HEK293 (cell line): ENCODE data around the gene MTMR10.

Experiments used
- CTCF ChIP-seq: fragments of 450-650 bp; formaldehyde crosslinking; IDR thresholded peaks from 2 replicates; pipeline ENCODE4 v1.5.1; 2016; ENCODE audit warnings: missing biosample characterization, missing genetic modification characterization
- GLI2 ChIP-seq: fragments of 450-650 bp; formaldehyde crosslinking; IDR thresholded peaks from 2 replicates; pipeline ENCODE4; 2017; ENCODE audit warnings: missing biosample characterization, missing genetic modification characterization, low read depth, borderline replicate concordance
- MEIS1 ChIP-seq: sonication (generic); formaldehyde crosslinking; IDR thresholded peaks from 2 replicates; pipeline ENCODE4 v1.8.1; 2022; ENCODE audit warnings: missing genetic modification reagents, mild to moderate bottlenecking, borderline replicate concordance
- PBX3 ChIP-seq: sonication (generic); formaldehyde crosslinking; IDR thresholded peaks from 2 replicates; pipeline ENCODE4 v1.8.1; 2022; ENCODE audit warnings: mild to moderate bottlenecking, moderate library complexity, missing genetic modification reagents
- SCRT2 ChIP-seq: fragments of 450-650 bp; formaldehyde crosslinking; IDR thresholded peaks from 2 replicates; pipeline ENCODE4 v1.5.1; 2016; ENCODE audit warnings: missing biosample characterization, missing genetic modification characterization
- TCF7L2 ChIP-seq: IDR thresholded peaks from 2 replicates; pipeline ENCODE4 v1.6.1; 2011; ENCODE audit warnings: low read depth, mild to moderate bottlenecking, inconsistent platforms, low read length, moderate library complexity, borderline replicate concordance
- TRIM28 ChIP-seq: IDR thresholded peaks from 2 replicates; pipeline ENCODE4 v1.6.1; 2011; ENCODE audit warnings: low read length, control low read depth, borderline replicate concordance
- ZBTB10 ChIP-seq: fragments of 450-650 bp; formaldehyde crosslinking; IDR thresholded peaks from 2 replicates; pipeline ENCODE4 v1.5.1; 2016; ENCODE audit warnings: missing biosample characterization, missing genetic modification characterization
- ZBTB44 ChIP-seq: fragments of 450-650 bp; IDR thresholded peaks from 2 replicates; pipeline ENCODE4 v1.5.1; 2018; ENCODE audit warnings: missing biosample characterization, mild to moderate bottlenecking, missing genetic modification characterization
- ZBTB8A ChIP-seq: fragments of 450-650 bp; formaldehyde crosslinking; IDR thresholded peaks from 2 replicates; pipeline ENCODE4 v1.5.1; 2016; ENCODE audit warnings: missing biosample characterization, missing genetic modification characterization
- ZNF133 ChIP-seq: fragments of 450-650 bp; formaldehyde crosslinking; IDR thresholded peaks from 2 replicates; pipeline ENCODE4 v1.5.1; 2016; ENCODE audit warnings: missing biosample characterization, missing genetic modification characterization
- ZNF660 ChIP-seq: fragments of 450-650 bp; IDR thresholded peaks from 2 replicates; pipeline ENCODE4 v1.5.1; 2018; ENCODE audit warnings: missing biosample characterization, mild to moderate bottlenecking, missing genetic modification characterization
- ZNF768 ChIP-seq: fragments of 450-650 bp; formaldehyde crosslinking; IDR thresholded peaks from 2 replicates; pipeline ENCODE4 v1.5.1; 2018; ENCODE audit warnings: missing biosample characterization, mild to moderate bottlenecking, missing genetic modification characterization
- ZSCAN30 ChIP-seq: fragments of 450-650 bp; IDR thresholded peaks from 2 replicates; pipeline ENCODE4 v1.5.1; 2018; ENCODE audit warnings: missing biosample characterization, mild to moderate bottlenecking, missing genetic modification characterization, moderate library complexity

GRCh38 chr15:31031471-31032067, 40.1 kb upstream of the MTMR10 start:
- TF ChIP-seq GLI2 (tag by site-specific recombination): no peak
- TF ChIP-seq ZNF660 (tag by site-specific recombination): no peak
- no peak for TF ChIP-seq ZSCAN30 (tag by site-specific recombination)
- TF ChIP-seq CTCF (tag by site-specific recombination): no peak
- no peak for TF ChIP-seq SCRT2 (tag by site-specific recombination)
- TF ChIP-seq ZBTB44 (tag by site-specific recombination): no peak
- TF ChIP-seq MEIS1 (CRISPR knock-in tag): no peak
- TF ChIP-seq TRIM28: no peak
- TF ChIP-seq ZBTB10 (tag by site-specific recombination): no peak
- no peak for TF ChIP-seq PBX3 (CRISPR knock-in tag)
- TF ChIP-seq ZBTB8A (tag by site-specific recombination): no peak
- TF ChIP-seq TCF7L2: no peak
- no peak for TF ChIP-seq ZNF768 (tag by site-specific recombination)
- TF ChIP-seq ZNF133 (tag by site-specific recombination): no peak
